ENCODE measurements around the gene CCL3.
"Not testable (repeated sequence)": the region's sequence is repeated elsewhere in the genome, so short reads cannot be mapped to it uniquely, and the experiment has no call there.

DNA sequence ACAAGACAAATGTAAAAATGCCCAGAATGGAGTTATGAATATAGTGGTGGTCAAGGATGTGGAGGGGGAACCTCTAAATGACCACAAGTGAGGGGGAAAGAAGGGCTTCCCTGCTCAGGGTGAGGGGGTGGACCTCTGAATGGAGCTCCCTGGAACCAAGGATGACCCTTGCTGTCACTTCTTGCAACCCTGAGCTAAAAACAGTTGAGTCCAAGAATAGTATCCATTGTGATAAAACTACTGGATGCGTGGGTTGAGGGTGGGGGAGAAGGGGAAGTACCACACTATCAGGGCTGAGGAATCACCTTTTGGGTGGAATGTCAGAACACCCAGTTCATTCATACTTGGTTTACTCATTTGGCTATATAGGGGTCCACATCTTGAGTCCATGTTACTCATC, 9.1 kb upstream of the CCL3 start:
- not testable (repeated sequence) for TF ChIP-seq CTCF (IDR thresholded peaks at IDR 0.05); REST (IDR thresholded peaks at IDR 0.05; ENCODE audit: insufficient read depth in 1 of 2, low read depth in 2 of 2, low read length in 1 of 2); SIN3A (IDR thresholded peaks at IDR 0.05; ENCODE audit: borderline replicate concordance, insufficient read depth, low read depth, low read length); POLR2AphosphoS5 (IDR thresholded peaks at IDR 0.05; ENCODE audit: low read depth, low read length); TCF7L2 (IDR thresholded peaks at IDR 0.05; ENCODE audit: low read depth, low read length)

Measured in Panc1 (cell line).